GM19395 (cell line): ENCODE results near the gene GRHPR.
A peak's percentile ranks its signal among the peaks of the same experiment; 100 is the strongest.
"Not testable (repeated sequence)": the region's sequence is repeated elsewhere in the genome, so short reads cannot be mapped to it uniquely, and the experiment has no call there.

Source experiments
- ATAC-seq: cut with Tn5 transposase; IDR thresholded peaks from one replicate; pipeline ENCODE4 v1.9.1; 2021; ENCODE audit warnings: mild to moderate bottlenecking, moderate library complexity; ENCODE audit not compliant: unreplicated experiment

Gene GRHPR

GRCh38 chr9:37474438-37474837 is 51.9 kb downstream of the GRHPR start:
- no peak for ATAC-seq

- no peak for ATAC-seq
Observed at GRCh38 chr9:37476930-37477329, 54.4 kb downstream of the GRHPR start.

GRCh38 chr9:37477443-37477842 is 54.9 kb downstream of the GRHPR start:
- not testable (repeated sequence) for ATAC-seq

- not testable (repeated sequence) for ATAC-seq
Observed at GRCh38 chr9:37477987-37478619, 55.6 kb downstream of the GRHPR start.

- ATAC-seq: no peak
Observed at GRCh38 chr9:37480759-37481158, 58.3 kb downstream of the GRHPR start.

GRCh38 chr9:37485389-37486255 is 63.1 kb downstream of the GRHPR start, which contains the start of gene POLR1E:
Gene POLR1E, plus strand, starts transcription at chr9:37485948. Its CDS starts 100 bp downstream, at chr9:37486048.
- peak; percentile 97 for ATAC-seq

- ATAC-seq: no peak
Observed at GRCh38 chr9:37486256-37486615, 63.7 kb downstream of the GRHPR start.
